ENCODE measurements around the gene ASB7. TPM values are rescaled to one million over a fixed set of nuclear protein-coding genes. Genes with fewer than 3 reads are reported as not detected.

Gene ASB7
- polyA plus RNA-seq, 1 donor from 2014 or later: 16.5 TPM

DNA sequence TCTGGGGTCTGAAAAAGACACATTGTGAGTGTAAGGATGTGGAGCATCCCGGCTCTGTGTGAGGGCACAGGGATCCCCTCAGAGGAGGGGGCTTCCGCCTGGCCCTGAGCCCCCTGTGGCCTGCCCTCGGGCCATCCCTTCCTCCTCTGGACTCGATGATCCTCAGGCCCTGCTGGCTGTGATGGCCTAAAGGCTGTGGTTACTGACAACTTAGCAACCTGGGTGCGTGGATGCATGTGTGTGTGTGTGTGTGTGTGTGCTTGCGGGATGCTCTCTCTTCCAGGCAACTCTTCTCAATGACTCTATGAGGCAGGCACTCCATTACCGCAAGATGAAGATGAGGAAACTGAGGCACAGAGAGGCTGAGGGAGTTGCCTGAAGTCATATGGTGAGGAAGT is 66.0 kb downstream of the ASB7 start:
- H2AFZ ChIP-seq (ENCODE audit: low read depth, low read length): no peak overlapping the region
- H3K9ac ChIP-seq (ENCODE audit: low read length): no peak overlapping the region
- no peaks in the 10 kb centered on the region for H3F3A ChIP-seq (ENCODE audit: insufficient read depth, low read length, poor library complexity, severe bottlenecking)

DNA sequence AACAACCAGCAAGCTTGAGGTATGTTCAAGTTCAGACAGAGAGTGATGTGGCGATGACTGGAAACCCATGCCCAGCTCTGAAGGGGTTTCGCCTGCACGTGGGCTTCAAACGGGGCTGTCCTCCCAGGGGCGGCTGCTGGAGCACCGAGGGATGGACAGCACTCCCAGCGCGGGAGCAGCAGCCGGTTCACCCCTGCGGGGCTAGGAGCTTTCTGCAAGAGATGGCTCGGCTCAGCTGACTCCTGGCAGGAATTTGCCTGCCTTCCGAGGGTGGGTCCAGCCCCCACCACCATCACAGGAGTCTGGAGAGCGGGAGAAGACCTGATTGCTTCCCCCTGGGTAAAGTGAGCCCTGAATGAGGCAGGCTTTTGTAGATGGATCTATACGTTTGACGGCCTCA is 66.9 kb downstream of the ASB7 start:
- H3K27ac ChIP-seq (ENCODE audit: low read length): no peak overlapping the region
- H2AFZ ChIP-seq (ENCODE audit: low read depth, low read length): no peak overlapping the region
- no peak overlapping the region for H3K4me2 ChIP-seq (ENCODE audit: low read length)

More for the DNA sequence above, 66.0 kb downstream of the ASB7 start:
- no peaks in the 10 kb centered on the region for H3K9me2 ChIP-seq (ENCODE audit: insufficient read depth, low read length)
- H3K27ac ChIP-seq (ENCODE audit: low read length): no peak overlapping the region
- no peaks in the 10 kb centered on the region for H3K9me3 ChIP-seq (ENCODE audit: low read length)
- H3K27me3 ChIP-seq (ENCODE audit: insufficient read depth, low read depth, low read length): no peaks in the 10 kb centered on the region
- H3K36me3 ChIP-seq (ENCODE audit: insufficient read depth, low read length): no peaks in the 10 kb centered on the region
- no peak overlapping the region for H3K4me3 ChIP-seq (ENCODE audit: low read length)
- H4K20me1 ChIP-seq (ENCODE audit: insufficient read depth): no peaks in the 10 kb centered on the region
- no peak for TF ChIP-seq SMC3 (conservative IDR thresholded peaks at IDR 0.05; ENCODE audit: poor library complexity)
- TF ChIP-seq, protein P1, sequence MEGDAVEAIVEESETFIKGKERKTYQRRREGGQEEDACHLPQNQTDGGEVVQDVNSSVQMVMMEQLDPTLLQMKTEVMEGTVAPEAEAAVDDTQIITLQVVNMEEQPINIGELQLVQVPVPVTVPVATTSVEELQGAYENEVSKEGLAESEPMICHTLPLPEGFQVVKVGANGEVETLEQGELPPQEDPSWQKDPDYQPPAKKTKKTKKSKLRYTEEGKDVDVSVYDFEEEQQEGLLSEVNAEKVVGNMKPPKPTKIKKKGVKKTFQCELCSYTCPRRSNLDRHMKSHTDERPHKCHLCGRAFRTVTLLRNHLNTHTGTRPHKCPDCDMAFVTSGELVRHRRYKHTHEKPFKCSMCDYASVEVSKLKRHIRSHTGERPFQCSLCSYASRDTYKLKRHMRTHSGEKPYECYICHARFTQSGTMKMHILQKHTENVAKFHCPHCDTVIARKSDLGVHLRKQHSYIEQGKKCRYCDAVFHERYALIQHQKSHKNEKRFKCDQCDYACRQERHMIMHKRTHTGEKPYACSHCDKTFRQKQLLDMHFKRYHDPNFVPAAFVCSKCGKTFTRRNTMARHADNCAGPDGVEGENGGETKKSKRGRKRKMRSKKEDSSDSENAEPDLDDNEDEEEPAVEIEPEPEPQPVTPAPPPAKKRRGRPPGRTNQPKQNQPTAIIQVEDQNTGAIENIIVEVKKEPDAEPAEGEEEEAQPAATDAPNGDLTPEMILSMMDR (IDR thresholded peaks at IDR 0.05; ENCODE audit: poor library complexity, severe bottlenecking): no peak
- TF ChIP-seq TAF1 (IDR thresholded peaks at IDR 0.05; ENCODE audit: low read depth): no peak
- TF ChIP-seq POLR2AphosphoS5 (IDR thresholded peaks at IDR 0.05): no peak
- TF ChIP-seq EP300 (conservative IDR thresholded peaks at IDR 0.05; ENCODE audit: poor library complexity, severe bottlenecking): no peak
- TF ChIP-seq EZH2 (IDR thresholded peaks at IDR 0.05; ENCODE audit: borderline replicate concordance, insufficient read depth, low read length, poor library complexity, severe bottlenecking): no peak
- TF ChIP-seq, protein P2, sequence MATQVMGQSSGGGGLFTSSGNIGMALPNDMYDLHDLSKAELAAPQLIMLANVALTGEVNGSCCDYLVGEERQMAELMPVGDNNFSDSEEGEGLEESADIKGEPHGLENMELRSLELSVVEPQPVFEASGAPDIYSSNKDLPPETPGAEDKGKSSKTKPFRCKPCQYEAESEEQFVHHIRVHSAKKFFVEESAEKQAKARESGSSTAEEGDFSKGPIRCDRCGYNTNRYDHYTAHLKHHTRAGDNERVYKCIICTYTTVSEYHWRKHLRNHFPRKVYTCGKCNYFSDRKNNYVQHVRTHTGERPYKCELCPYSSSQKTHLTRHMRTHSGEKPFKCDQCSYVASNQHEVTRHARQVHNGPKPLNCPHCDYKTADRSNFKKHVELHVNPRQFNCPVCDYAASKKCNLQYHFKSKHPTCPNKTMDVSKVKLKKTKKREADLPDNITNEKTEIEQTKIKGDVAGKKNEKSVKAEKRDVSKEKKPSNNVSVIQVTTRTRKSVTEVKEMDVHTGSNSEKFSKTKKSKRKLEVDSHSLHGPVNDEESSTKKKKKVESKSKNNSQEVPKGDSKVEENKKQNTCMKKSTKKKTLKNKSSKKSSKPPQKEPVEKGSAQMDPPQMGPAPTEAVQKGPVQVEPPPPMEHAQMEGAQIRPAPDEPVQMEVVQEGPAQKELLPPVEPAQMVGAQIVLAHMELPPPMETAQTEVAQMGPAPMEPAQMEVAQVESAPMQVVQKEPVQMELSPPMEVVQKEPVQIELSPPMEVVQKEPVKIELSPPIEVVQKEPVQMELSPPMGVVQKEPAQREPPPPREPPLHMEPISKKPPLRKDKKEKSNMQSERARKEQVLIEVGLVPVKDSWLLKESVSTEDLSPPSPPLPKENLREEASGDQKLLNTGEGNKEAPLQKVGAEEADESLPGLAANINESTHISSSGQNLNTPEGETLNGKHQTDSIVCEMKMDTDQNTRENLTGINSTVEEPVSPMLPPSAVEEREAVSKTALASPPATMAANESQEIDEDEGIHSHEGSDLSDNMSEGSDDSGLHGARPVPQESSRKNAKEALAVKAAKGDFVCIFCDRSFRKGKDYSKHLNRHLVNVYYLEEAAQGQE (IDR thresholded peaks at IDR 0.05; ENCODE audit: borderline replicate concordance): no peak
- TF ChIP-seq MXI1 (conservative IDR thresholded peaks at IDR 0.05; ENCODE audit: poor library complexity, severe bottlenecking): no peak
- TF ChIP-seq RAD21 (conservative IDR thresholded peaks at IDR 0.05): no peak
- H3K4me2 ChIP-seq (ENCODE audit: low read length): no peak overlapping the region
- H3K79me2 ChIP-seq (replicated peaks; ENCODE audit: insufficient read depth, low read length): no peaks in the 10 kb centered on the region

More for the DNA sequence above, 66.9 kb downstream of the ASB7 start:
- Histone ChIP-seq H4K20me1 (ENCODE audit: insufficient read depth) (no peaks in the 10 kb centered on the region), H3K36me3 (ENCODE audit: insufficient read depth, low read length) (no peaks in the 10 kb centered on the region), H3K9me3 (ENCODE audit: low read length) (no peaks in the 10 kb centered on the region), H3F3A (ENCODE audit: insufficient read depth, low read length, poor library complexity, severe bottlenecking) (no peaks in the 10 kb centered on the region), H3K9ac (ENCODE audit: low read length) (no peak overlapping the region), H3K27me3 (ENCODE audit: insufficient read depth, low read depth, low read length) (no peaks in the 10 kb centered on the region), H3K4me3 (ENCODE audit: low read length) (no peak overlapping the region), H3K79me2 (replicated peaks; ENCODE audit: insufficient read depth, low read length) (no peaks in the 10 kb centered on the region), H3K9me2 (ENCODE audit: insufficient read depth, low read length) (no peaks in the 10 kb centered on the region)
- TF ChIP-seq SMC3 (conservative IDR thresholded peaks at IDR 0.05; ENCODE audit: poor library complexity) (no peak), POLR2AphosphoS5 (IDR thresholded peaks at IDR 0.05) (no peak), TAF1 (IDR thresholded peaks at IDR 0.05; ENCODE audit: low read depth) (no peak), EP300 (conservative IDR thresholded peaks at IDR 0.05; ENCODE audit: poor library complexity, severe bottlenecking) (no peak), MXI1 (conservative IDR thresholded peaks at IDR 0.05; ENCODE audit: poor library complexity, severe bottlenecking) (no peak)
- TF ChIP-seq, protein P1 (IDR thresholded peaks at IDR 0.05; ENCODE audit: poor library complexity, severe bottlenecking): no peak
- TF ChIP-seq, protein P2 (IDR thresholded peaks at IDR 0.05; ENCODE audit: borderline replicate concordance): no peak

Measured in neural cell (in vitro differentiated cells).